H7 (cell line): ENCODE results near the gene PRKN. TPM values are rescaled to one million over a fixed set of nuclear protein-coding genes. Genes with fewer than 3 reads are reported as not detected.

Source experiments
- DNase-seq: peaks from one replicate; pipeline ENCODE4 v3.0.0; 2012
- H3K27me3 ChIP-seq: 2 replicates; pipeline ENCODE4 v1.6.0; 2011; ENCODE audit warnings: mild to moderate bottlenecking, low read length; ENCODE audit not compliant: control insufficient read depth, insufficient read depth
- H3K36me3 ChIP-seq: replicated peaks from 2 replicates; pipeline ENCODE4 v1.5.1; 2011; ENCODE audit warnings: low read length; ENCODE audit not compliant: control insufficient read depth, insufficient read depth
- H3K4me3 ChIP-seq: 2 replicates; pipeline ENCODE4 v1.5.1; 2011; ENCODE audit warnings: low read depth, mild to moderate bottlenecking, control low read depth, low read length, moderate library complexity; ENCODE audit not compliant: insufficient read depth
- total RNA-seq: library from RNA; depleted of rRNA; stranded (reverse); fragments of >200 nt; shearing (Covaris generic); gene quantifications from 2 replicates; pipeline ENCODE4 v1.2.3, GENCODE V29; 2014

Gene PRKN
- total RNA-seq, 1 experiment from 2014 or later = 0.90 TPM

DNA sequence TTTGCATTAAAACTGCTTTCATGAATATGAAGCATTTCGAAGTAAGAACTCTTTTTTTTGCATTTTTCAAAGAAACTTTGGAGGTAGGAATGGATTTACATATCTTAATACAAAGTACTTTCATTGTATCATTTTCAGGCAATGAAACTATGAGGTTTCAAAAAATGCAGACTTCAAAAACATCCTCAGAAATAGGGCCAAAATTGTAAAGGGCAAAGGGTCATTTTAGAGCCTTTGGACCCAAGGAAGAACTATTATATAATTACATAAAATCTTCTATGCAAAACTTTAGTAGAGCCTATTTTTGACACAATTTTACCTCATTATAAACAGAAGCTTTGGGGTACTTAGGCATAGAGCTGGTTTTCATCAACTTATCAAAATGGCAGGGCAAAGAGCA is 4.9 kb downstream of the PRKN start:
- no peaks in the 10 kb centered on the region for H3K36me3 ChIP-seq
- DNase-seq = no peak

DNA sequence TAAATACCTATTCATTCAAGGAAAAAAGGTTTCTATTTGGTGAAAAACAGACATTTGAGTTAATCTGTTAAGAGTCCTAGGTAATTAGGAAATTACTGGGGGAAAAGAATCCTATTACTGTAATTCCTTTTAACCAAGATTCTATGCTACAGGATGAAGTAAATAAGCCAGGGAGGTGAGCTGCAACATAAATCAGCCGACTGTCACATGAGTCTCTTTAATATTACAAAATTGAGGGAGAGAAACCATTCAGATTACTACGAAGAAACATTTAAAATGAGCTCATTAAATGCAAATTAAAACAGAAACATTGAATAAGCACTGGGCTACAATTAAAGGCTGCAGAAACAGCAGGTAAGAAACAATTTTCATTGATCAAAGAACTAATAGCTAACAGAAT is 5.3 kb downstream of the PRKN start:
- Histone ChIP-seq H3K36me3 (no peaks in the 10 kb centered on the region), H3K4me3 (no peak overlapping the region)
- DNase-seq = no peak

More for the DNA sequence above, 4.9 kb downstream of the PRKN start:
- H3K27me3 ChIP-seq = no peaks in the 10 kb centered on the region
- no peak overlapping the region for H3K4me3 ChIP-seq

DNA sequence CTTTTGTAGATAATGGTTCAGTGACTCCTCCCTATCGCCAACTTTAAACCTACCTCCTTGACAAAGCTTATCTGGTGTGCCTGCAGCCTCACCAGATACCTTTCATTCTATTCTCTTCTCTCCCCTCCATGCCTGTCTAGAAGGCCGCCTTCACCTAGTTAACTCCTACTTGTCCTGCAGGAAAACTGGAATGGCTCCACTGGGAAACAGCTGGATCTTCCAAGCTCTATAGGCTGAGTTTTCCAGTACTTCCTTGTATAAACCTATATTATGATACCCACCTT is 6.2 kb downstream of the PRKN start:
- no peak for DNase-seq
- no peaks in the 10 kb centered on the region for H3K36me3 ChIP-seq
- H3K4me3 ChIP-seq = no peak overlapping the region
- H3K27me3 ChIP-seq = no peaks in the 10 kb centered on the region

More for the DNA sequence above, 5.3 kb downstream of the PRKN start:
- H3K27me3 ChIP-seq = no peaks in the 10 kb centered on the region

DNA sequence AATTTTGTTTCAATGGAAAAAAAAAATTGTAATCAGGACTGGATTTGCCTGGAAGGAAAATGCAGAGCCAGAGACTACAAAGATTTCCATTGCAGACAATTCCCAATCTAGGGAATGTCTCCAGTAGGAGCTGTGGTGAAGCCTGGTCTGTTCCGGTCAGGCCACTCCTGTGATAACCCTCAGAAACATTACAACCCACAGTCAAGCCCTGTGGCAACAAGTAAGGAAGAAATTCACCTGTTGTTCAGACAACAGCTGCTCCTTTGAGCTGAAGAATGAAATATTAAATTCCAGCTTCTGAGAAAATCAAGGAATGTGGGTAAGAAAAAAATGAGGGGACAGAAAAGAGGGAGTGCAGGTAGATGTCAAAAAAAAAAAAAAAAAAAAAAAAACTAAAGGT is 8.0 kb downstream of the PRKN start:
- no peak for DNase-seq
- H3K36me3 ChIP-seq = no peaks in the 10 kb centered on the region

DNA sequence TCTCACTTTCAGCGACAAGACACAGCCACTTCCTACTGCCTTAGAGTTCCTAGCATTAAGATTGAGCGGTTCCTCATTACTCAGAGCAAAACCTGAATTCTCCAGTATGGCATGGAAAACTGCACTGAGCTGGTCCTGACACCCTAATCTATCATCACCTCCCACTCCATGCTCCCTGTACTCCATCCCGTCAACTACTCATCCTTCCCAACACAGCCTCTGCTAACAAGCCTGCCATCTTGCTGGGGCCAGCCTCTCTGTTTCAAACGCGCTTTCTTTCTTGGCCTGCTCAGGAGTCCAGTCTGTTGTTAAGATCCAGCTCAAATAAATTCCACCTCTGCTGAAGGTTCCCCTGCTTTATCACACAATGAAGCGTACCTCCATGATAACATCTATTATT is 12.0 kb downstream of the PRKN start:
- no peaks in the 10 kb centered on the region for H3K36me3 ChIP-seq
- no peak overlapping the region for H3K4me3 ChIP-seq
- no peaks in the 10 kb centered on the region for H3K27me3 ChIP-seq
- DNase-seq = no peak

More for the DNA sequence above, 8.0 kb downstream of the PRKN start:
- no peak overlapping the region for H3K4me3 ChIP-seq
- no peaks in the 10 kb centered on the region for H3K27me3 ChIP-seq

DNA sequence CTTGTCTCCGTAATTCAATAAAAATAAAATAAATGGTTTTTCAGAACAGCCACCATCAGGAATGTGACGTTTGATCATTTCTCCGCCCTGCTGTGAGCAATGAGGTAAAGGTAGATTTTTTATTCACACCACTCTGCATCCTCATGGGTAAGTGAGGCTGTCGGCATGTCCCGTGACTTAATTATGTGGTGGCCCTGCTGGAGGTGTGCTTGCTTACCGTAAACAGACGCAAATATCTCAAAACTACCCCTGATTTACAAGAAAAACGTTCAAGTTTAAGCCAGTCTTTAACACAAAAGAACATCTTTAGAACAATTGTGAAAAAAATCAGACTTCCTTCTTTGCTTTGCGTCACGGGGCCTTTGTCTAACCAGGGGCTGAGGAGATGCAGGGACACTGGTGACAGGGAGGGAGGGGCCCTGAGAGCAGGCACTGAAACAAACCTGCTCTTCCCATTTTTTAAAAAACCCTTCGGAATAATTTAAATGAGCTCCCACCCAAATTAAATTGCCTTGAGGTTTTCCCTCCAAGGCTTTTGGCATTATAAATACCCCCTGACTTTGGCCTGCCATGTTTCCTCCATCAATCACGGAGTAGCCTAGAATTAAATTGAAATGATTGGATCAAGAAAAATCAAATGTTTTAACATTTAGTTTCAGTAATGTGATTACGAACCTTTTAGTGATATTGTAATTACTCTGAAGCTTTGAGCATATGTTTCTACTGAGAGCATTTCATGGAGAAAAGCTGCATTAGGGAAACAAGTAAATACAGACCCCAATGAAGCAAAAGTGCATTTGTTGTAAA is 13.4 kb downstream of the PRKN start:
- Histone ChIP-seq H3K4me3 (no peak overlapping the region), H3K27me3 (no peaks in the 10 kb centered on the region), H3K36me3 (no peaks in the 10 kb centered on the region)
- no peak for DNase-seq

DNA sequence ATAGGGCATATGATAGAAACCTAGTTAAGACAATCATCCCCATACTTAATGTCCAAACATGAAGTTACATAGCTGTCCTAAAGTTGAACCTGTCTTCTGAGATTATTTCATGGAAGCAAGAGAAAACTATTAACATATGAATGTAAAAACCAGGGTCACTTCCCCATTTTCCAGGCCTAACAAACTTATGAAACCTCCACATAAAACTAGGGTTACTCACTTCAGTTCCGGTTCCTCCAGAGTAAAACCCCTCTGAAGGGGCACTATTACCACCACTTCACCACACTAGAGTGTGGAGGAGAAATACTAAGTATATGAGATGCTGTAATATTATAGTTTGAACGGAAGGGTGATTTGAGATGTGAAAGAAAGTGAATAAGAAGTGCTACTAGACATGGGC is 14.9 kb downstream of the PRKN start:
- Histone ChIP-seq H3K36me3 (no peaks in the 10 kb centered on the region), H3K27me3 (no peaks in the 10 kb centered on the region), H3K4me3 (no peak overlapping the region)
- DNase-seq = no peak

DNA sequence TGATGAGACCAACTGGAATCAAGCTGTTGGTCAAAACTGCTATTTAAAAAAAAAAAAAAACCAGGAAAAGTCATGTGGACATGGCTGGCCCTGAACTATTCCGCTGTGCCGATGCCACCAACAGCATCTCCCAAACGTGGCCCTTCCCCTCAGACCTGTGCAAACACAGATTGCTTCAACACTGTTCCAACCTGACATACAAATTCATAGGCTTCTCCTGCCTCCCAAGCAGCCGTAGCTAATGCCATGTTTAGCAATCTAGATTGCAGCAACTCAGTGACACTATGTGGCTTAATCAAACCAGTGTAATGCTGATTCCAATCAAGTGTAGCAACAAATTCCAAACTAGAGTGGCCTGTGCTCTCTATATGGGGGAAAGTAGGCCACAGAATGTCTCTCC is 16.2 kb downstream of the PRKN start:
- no peak for DNase-seq
- Histone ChIP-seq H3K36me3 (no peaks in the 10 kb centered on the region), H3K4me3 (no peak overlapping the region), H3K27me3 (no peaks in the 10 kb centered on the region)

DNA sequence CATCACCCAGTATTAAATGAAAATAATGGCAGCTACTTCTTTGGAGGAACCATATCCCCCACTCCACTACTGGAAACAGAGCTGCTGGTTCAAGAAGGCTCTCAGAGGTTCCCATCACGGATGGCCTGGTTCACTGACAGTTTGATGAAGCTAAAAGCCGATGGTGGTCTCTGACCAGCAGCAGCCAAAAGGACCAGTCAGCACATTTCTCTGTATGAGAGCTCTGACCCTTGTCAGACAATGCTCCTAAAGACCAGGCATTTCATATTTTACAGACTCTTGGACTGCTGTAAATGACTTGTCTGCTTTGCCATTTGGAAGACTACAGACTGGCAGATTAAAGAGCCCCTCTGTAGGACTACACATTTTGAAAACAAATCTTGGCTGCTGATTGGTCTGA is 16.6 kb downstream of the PRKN start:
- Histone ChIP-seq H3K36me3 (no peaks in the 10 kb centered on the region), H3K27me3 (no peaks in the 10 kb centered on the region), H3K4me3 (no peak overlapping the region)
- no peak for DNase-seq

DNA sequence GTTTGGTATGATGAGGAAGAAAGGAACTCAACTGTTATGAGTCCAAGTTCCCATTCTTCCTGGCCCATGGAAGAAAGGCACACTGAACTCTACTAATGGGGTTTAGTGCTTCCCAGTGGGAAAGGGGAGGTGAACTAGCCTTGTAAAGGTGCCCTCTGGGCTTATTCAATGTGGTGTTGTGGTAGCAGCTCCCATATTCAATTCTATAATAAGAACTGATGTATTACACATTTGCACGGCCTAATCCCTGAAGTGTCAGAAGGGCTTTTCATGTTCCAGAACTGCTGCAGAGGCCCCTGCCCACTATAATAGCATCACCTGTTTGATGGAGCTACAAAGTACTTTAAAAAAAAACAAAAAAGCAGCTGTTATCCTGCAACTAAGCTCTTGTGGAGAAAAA is 17.1 kb downstream of the PRKN start:
- Histone ChIP-seq H3K4me3 (no peak overlapping the region), H3K27me3 (no peaks in the 10 kb centered on the region), H3K36me3 (no peaks in the 10 kb centered on the region)
- DNase-seq = no peak

DNA sequence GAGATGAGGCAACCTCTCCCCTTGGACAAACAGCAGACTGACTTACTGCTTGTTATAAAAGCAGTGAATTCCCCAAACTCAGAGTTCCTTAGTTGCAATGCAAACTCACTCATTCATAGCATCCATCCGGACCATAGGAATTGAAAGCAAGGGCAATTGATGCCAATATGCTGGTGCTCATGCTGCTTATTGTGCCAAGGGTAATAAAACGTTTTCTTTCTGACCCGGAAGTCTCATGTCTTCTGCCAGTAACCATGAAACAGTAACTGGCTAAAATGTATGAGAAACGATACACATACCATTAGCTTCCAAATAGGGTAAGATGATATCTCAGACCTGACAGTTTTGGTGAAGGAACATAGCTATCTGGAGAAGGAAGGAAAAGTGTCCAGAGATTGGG is 18.1 kb downstream of the PRKN start:
- H3K4me3 ChIP-seq = no peak overlapping the region

DNA sequence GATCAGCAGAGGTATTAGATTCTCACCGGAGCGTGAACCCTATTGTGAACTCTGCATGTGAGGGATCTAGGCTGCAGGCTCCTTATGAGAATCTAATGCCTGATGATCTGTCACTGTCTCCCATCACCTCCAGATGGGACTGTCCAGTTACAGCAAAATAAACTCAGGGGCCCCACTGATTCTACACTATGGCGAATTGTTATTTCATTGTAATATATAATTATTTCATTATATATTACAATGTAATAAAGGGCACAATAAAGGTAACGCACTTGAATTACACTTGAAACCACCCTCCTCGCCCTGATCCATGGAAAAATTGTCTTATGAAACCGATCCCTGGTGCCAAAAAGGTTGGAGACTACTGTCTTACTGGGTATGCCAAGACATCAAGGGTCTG is 18.6 kb downstream of the PRKN start:
- DNase-seq = no peak
- Histone ChIP-seq H3K4me3 (no peak overlapping the region), H3K36me3 (no peaks in the 10 kb centered on the region), H3K27me3 (no peaks in the 10 kb centered on the region)

More for the DNA sequence above, 18.1 kb downstream of the PRKN start:
- DNase-seq = no peak
- H3K36me3 ChIP-seq = no peaks in the 10 kb centered on the region
- no peaks in the 10 kb centered on the region for H3K27me3 ChIP-seq

DNA sequence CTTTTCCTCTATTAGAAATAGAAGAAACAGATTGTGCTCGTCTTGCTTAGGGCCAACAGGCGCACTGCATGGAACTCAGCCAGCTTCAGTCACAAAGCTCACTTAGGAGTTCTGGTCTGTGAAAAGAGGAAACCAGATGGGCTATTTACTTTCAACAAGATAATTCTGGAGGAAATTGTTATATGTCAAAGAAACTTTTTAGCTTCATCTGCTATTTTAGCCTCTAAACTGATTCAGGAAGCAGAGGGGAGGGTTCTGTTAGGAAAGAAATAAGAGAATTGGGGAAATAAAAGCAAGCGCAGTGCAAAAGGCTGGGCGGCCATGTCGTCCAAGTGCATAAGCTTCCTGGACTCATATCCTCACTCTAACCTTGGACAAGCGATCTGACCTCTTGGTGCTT is 21.3 kb downstream of the PRKN start:
- H3K36me3 ChIP-seq = no peaks in the 10 kb centered on the region
- H3K27me3 ChIP-seq = no peaks in the 10 kb centered on the region
- H3K4me3 ChIP-seq = no peak overlapping the region
- DNase-seq = no peak

DNA sequence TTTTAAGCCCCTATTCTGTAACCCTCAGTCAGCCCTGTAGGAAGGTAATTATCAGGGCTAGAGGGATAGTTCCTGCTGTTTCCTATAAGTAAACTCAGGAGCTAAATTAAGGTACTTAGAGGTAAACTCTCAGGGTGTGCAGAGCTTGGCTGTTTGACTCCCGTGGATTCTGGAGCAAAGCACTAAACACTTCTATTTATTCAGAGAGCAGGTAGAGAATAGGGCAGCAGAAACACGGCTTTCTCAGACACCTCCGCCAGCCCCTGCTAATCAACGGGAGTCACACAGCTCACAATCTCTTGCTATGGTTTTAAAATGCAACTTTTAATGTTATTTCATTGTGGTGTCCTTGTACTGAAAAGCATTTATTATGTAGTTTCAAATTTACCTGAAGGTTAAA is 21.8 kb downstream of the PRKN start:
- Histone ChIP-seq H3K36me3 (no peaks in the 10 kb centered on the region), H3K27me3 (no peaks in the 10 kb centered on the region), H3K4me3 (no peak overlapping the region)
- no peak for DNase-seq

DNA sequence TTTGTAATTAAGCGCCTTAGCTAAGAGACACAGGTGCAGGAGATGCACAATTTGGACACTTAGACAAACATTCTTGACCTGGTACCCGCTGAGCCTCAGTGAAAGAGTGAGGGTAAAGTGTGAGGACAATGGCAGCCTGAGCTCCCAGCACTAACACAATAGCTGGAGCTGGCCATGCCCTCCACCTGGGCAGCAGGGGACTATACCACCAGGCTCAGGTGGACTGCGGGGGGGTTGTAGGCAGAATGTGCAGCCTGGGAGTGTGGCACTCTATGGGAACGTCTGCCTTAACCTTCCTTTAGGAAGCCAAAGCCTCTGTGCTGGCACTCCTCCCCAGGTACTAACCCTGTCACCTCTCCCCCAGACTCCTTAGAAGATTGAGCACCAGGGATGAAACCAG is 23.6 kb downstream of the PRKN start:
- DNase-seq = no peak
- Histone ChIP-seq H3K4me3 (no peak overlapping the region), H3K36me3 (no peaks in the 10 kb centered on the region), H3K27me3 (no peaks in the 10 kb centered on the region)

DNA sequence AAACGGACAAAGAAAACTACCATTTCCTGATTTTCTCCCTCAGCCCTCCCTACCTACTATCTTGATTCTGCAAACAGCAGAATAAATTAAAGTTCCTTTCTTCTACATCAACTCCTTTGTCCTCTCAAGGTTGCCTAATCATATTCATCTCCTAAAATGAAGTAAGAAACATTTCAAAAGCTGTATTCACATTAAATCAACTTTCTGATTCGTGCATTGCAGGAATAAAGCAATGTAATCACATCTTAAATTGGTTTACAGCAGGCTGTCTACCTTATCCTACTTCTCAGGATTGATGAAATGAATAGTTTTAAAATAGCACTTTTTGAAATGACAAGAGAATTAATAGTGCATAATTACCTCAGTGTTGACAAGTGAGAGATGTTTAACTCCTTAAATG is 25.1 kb downstream of the PRKN start:
- Histone ChIP-seq H3K36me3 (no peaks in the 10 kb centered on the region), H3K4me3 (no peak overlapping the region), H3K27me3 (no peaks in the 10 kb centered on the region)
- DNase-seq = no peak
